H1 (cell line): ENCODE data around the gene DACT1. TPM values are rescaled to one million over a fixed set of nuclear protein-coding genes. Genes with fewer than 3 reads are reported as not detected.

Source experiments
- CTCF ChIA-PET: fragments of 300-600 bp; sonication (Branson Sonifier 250); formaldehyde crosslinking; loops from one replicate; lab custom pipeline; 2021; ENCODE audit not compliant: partially characterized antibody; lab: Charles Lee
- POLR2A ChIA-PET: fragments of 300-600 bp; sonication (Branson Sonifier 250); formaldehyde crosslinking; loops from one replicate; lab custom pipeline; 2021; ENCODE audit warnings: inconsistent platforms; ENCODE audit not compliant: partially characterized antibody; lab: Charles Lee
- DNase-seq, 2 experiments: peaks; one replicate each; pipeline versions ENCODE4 v3.0.0 to v3.0.0-alpha.2; 2010 to 2022; ENCODE audit warnings: low spot score in 2 of 2, low read depth in 1 of 2, mixed read lengths in 1 of 2
- FAIRE-seq: peaks from 2 replicates; lab custom pipeline; 2011; peaks lifted over from hg19 to GRCh38; lab: Jason Lieb, UNC
- H2AFZ ChIP-seq: 2 replicates; pipeline ENCODE4 v1.8.1; 2012; ENCODE audit warnings: low read length, inconsistent platforms
- H2AK5ac ChIP-seq: 2 replicates; pipeline ENCODE4 v1.6.1; 2013; ENCODE audit warnings: low read depth, low read length
- H2BK120ac ChIP-seq: replicated peaks from 2 replicates; pipeline ENCODE3; 2013; ENCODE audit warnings: low read depth, low read length, inconsistent platforms
- H2BK12ac ChIP-seq: 2 replicates; pipeline ENCODE4 v1.6.1; 2013; ENCODE audit warnings: low read depth, low read length
- H2BK15ac ChIP-seq: 2 replicates; pipeline ENCODE4 v1.6.1; 2013; ENCODE audit warnings: low read length
- H2BK20ac ChIP-seq: 2 replicates; pipeline ENCODE4 v1.6.1; 2013; ENCODE audit warnings: low read length
- H2BK5ac ChIP-seq: 2 replicates; pipeline ENCODE4 v1.6.1; 2013; ENCODE audit warnings: low read depth, low read length
- H3K14ac ChIP-seq: 2 replicates; pipeline ENCODE4 v1.6.1; 2013; ENCODE audit warnings: inconsistent platforms; ENCODE audit not compliant: insufficient read length
- H3K18ac ChIP-seq: 2 replicates; pipeline ENCODE4 v1.6.1; 2013; ENCODE audit warnings: low read length; ENCODE audit errors: extremely low read depth
- H3K23ac ChIP-seq: 2 replicates; pipeline ENCODE4 v1.6.1; 2013; ENCODE audit warnings: inconsistent platforms; ENCODE audit not compliant: insufficient read length
- H3K23me2 ChIP-seq: 2 replicates; pipeline ENCODE4 v1.6.1; 2013; ENCODE audit warnings: low read depth, low read length
- H3K27ac ChIP-seq: 2 replicates; pipeline ENCODE4 v1.6.1; 2011; ENCODE audit warnings: low read depth, low read length, inconsistent platforms
- H3K27me3 ChIP-seq, 4 experiments: replicated peaks in 1 of 4; 1 replicate in 1 of 4; 2 replicates in 3 of 4; pipeline versions ENCODE4 v1.6.1 to v1.8.1; 2011 to 2013; ENCODE audit warnings: low read length in 3 of 4, mild to moderate bottlenecking in 3 of 4, inconsistent platforms in 2 of 4, mixed read lengths in 2 of 4, moderate library complexity in 1 of 4; ENCODE audit not compliant: control insufficient read depth in 3 of 4, insufficient read depth in 3 of 4; ENCODE audit errors: extremely low read depth in 1 of 4
- H3K36me3 ChIP-seq, 4 experiments: 2 replicates each; pipeline versions ENCODE4 v1.6.1 to v1.8.1; 2011 to 2013; ENCODE audit warnings: mild to moderate bottlenecking in 4 of 4, low read length in 3 of 4, moderate library complexity in 2 of 4, control low read depth in 1 of 4, inconsistent platforms in 1 of 4; ENCODE audit not compliant: insufficient read depth in 4 of 4, control insufficient read depth in 2 of 4
- H3K4ac ChIP-seq: replicated peaks from 2 replicates; pipeline ENCODE3; 2013; ENCODE audit warnings: low read length, low read depth, mixed read lengths, inconsistent platforms; ENCODE audit not compliant: insufficient read length
- H3K4me1 ChIP-seq, 4 experiments: replicated peaks in 1 of 4; 1 replicate in 1 of 4; 2 replicates in 3 of 4; pipeline versions ENCODE4 v1.6.1 to v1.8.1; 2011 to 2013; ENCODE audit warnings: low read length in 3 of 4, inconsistent platforms in 2 of 4, mixed read lengths in 1 of 4; ENCODE audit not compliant: insufficient read depth in 4 of 4, control insufficient read depth in 3 of 4
- H3K4me2 ChIP-seq, 2 experiments: 2 replicates each; pipeline versions ENCODE4 v1.6.1 to v1.8.1; 2011 to 2013; ENCODE audit warnings: low read depth in 2 of 2, low read length in 2 of 2, control low read depth in 1 of 2, inconsistent platforms in 1 of 2, mild to moderate bottlenecking in 1 of 2; ENCODE audit not compliant: insufficient read depth in 1 of 2
- H3K4me3 ChIP-seq, 4 experiments: fragments of 200-600, 300-600 bp in 1 of 4; sonication (generic), shearing (Covaris generic), sonication (Bioruptor Twin) in 1 of 4; 2 replicates each; pipeline versions ENCODE4 v1.5.1 to v1.8.1; 2011 to 2016; ENCODE audit warnings: low read length in 4 of 4, low read depth in 3 of 4, control low read depth in 2 of 4, inconsistent platforms in 2 of 4, mild to moderate bottlenecking in 2 of 4, mixed read lengths in 1 of 4, moderate library complexity in 1 of 4; ENCODE audit not compliant: insufficient read depth in 2 of 4; ENCODE audit errors: extremely low read depth in 1 of 4
- H3K56ac ChIP-seq: replicated peaks from 2 replicates; pipeline ENCODE3; 2013; ENCODE audit warnings: low read depth, mild to moderate bottlenecking, mixed read lengths, low read length, inconsistent platforms; ENCODE audit not compliant: insufficient read length
- H3K79me1 ChIP-seq: 2 replicates; pipeline ENCODE4 v1.6.1; 2013; ENCODE audit warnings: low read depth, low read length, control low read depth
- H3K79me2 ChIP-seq, 2 experiments: 2 replicates each; pipeline versions ENCODE4 v1.6.1 to v1.8.1; 2012 to 2013; ENCODE audit warnings: low read length in 2 of 2, mild to moderate bottlenecking in 2 of 2, inconsistent platforms in 1 of 2; ENCODE audit not compliant: insufficient read depth in 2 of 2, control insufficient read depth in 1 of 2
- H3K9ac ChIP-seq, 4 experiments: replicated peaks in 1 of 4; 1 replicate in 1 of 4; 2 replicates in 3 of 4; pipeline versions ENCODE4 v1.6.1 to v1.8.1; 2011 to 2013; ENCODE audit warnings: low read depth in 3 of 4, low read length in 3 of 4, control low read depth in 2 of 4, mild to moderate bottlenecking in 2 of 4, moderate library complexity in 2 of 4, inconsistent platforms in 1 of 4; ENCODE audit errors: extremely low read depth in 1 of 4
- H3K9me3 ChIP-seq, 2 experiments: 2 replicates each; pipeline versions ENCODE4 v1.6.1 to v1.8.1; 2012 to 2013; ENCODE audit warnings: mild to moderate bottlenecking in 2 of 2, moderate library complexity in 2 of 2, control low read depth in 1 of 2, inconsistent platforms in 1 of 2, low read depth in 1 of 2, low read length in 1 of 2, mixed read lengths in 1 of 2; ENCODE audit not compliant: insufficient read depth in 2 of 2
- H4K20me1 ChIP-seq, 2 experiments: replicated peaks in 1 of 2; 2 replicates each; pipeline versions ENCODE3 to v1.8.1; 2011 to 2013; ENCODE audit warnings: inconsistent platforms in 2 of 2, low read length in 2 of 2, mild to moderate bottlenecking in 1 of 2; ENCODE audit not compliant: insufficient read depth in 2 of 2, control insufficient read depth in 1 of 2
- H4K5ac ChIP-seq: 2 replicates; pipeline ENCODE4 v1.6.1; 2013; ENCODE audit warnings: low read length, low read depth, mixed read lengths, inconsistent platforms; ENCODE audit not compliant: insufficient read length
- H4K8ac ChIP-seq: 2 replicates; pipeline ENCODE4 v1.8.0; 2013; ENCODE audit warnings: mild to moderate bottlenecking, moderate library complexity, low read length, inconsistent platforms; ENCODE audit not compliant: insufficient read depth; ENCODE audit errors: extremely low read depth
- H4K91ac ChIP-seq: replicated peaks from 2 replicates; pipeline ENCODE3; 2013; ENCODE audit warnings: low read length, mixed read lengths, inconsistent platforms; ENCODE audit not compliant: insufficient read length
- BRCA1 ChIP-seq: IDR thresholded peaks from 2 replicates; pipeline ENCODE4 v1.6.1; 2012; ENCODE audit warnings: low read depth, low read length, improper control_type of control experiment
- EP300 ChIP-seq, 2 experiments: IDR thresholded peaks; 1 replicate in 1 of 2; 2 replicates in 1 of 2; pipeline ENCODE4 v1.6.1; 2011 to 2012; ENCODE audit warnings: low read depth in 2 of 2, low read length in 2 of 2, mild to moderate bottlenecking in 2 of 2, borderline replicate concordance in 1 of 2, inconsistent platforms in 1 of 2, moderate library complexity in 1 of 2
- FOSL1 ChIP-seq: IDR thresholded peaks from 2 replicates; pipeline ENCODE4 v1.6.1; 2011; ENCODE audit warnings: mild to moderate bottlenecking, low read depth, low read length, moderate library complexity; ENCODE audit not compliant: insufficient read depth
- PHF8 ChIP-seq: fragments of 200-600 bp; sonication (generic); conservative IDR thresholded peaks from 2 replicates; pipeline ENCODE4 v1.7.1; 2012; ENCODE audit warnings: low read depth, mild to moderate bottlenecking, inconsistent platforms, low read length, moderate library complexity
- POLR2AphosphoS5 ChIP-seq: IDR thresholded peaks from 2 replicates; pipeline ENCODE4 v1.6.1; 2011; ENCODE audit warnings: low read depth, low read length
- TAF7 ChIP-seq: optimal IDR thresholded peaks from 2 replicates; pipeline ENCODE3; 2011; ENCODE audit warnings: low read depth, mild to moderate bottlenecking, inconsistent platforms, low read length, moderate library complexity, borderline replicate concordance
- TCF12 ChIP-seq: IDR thresholded peaks from 2 replicates; pipeline ENCODE4 v1.6.1; 2011; ENCODE audit warnings: low read depth, mild to moderate bottlenecking, low read length
- WGBS, 2 experiments: shearing (Covaris generic) in 1 of 2; methylation state at CpG; one replicate each; pipeline versions ENCODE4 v1.1.6 to v1.1.7; 2013 to 2015; ENCODE audit warnings: low lambda C conversion rate in 2 of 2, mixed read lengths in 2 of 2, inconsistent platforms in 1 of 2, low coverage in 1 of 2, missing lambda C conversion rate in 1 of 2; ENCODE audit not compliant: insufficient replicate concordance in 2 of 2, insufficient coverage in 1 of 2, insufficient read length in 1 of 2; ENCODE audit errors: extremely low coverage in 1 of 2, missing lambda C conversion rate in 1 of 2; 5-methylcytosine and 5-hydroxymethylcytosine counted together
- polyA plus RNA-seq, 7 experiments: library from polyadenylated mRNA; depleted of rRNA in 3 of 7; stranded (reverse) in 5 of 7; unstranded in 2 of 7; fragments of >200 nt in 5 of 7; fragments of 200-250 nt in 2 of 7; gene quantifications; 1 replicate in 5 of 7; 2 replicates in 1 of 7; 4 replicates in 1 of 7; pipeline versions ENCODE4 v1.2.1 to v1.2.3, GENCODE V29; 2011 to 2013; ENCODE audit warnings: missing spikeins in 2 of 7, mixed read lengths in 2 of 7
- total RNA-seq: library from RNA; stranded (reverse); fragmentation: NEBNext Ultra II Directional; extraction: Animal tissue kit (Norgen Biotek cat#: 25700); gene quantifications from 2 replicates; pipeline ENCODE4 v1.2.1, GENCODE V29; 2021

The DACT1 gene
- total and polyA plus RNA-seq, 2 of the 8 experiments (the other 6 are each of a cell fraction or from before 2014, with no cell fraction given) = 3.2 to 29.8 TPM

DNA sequence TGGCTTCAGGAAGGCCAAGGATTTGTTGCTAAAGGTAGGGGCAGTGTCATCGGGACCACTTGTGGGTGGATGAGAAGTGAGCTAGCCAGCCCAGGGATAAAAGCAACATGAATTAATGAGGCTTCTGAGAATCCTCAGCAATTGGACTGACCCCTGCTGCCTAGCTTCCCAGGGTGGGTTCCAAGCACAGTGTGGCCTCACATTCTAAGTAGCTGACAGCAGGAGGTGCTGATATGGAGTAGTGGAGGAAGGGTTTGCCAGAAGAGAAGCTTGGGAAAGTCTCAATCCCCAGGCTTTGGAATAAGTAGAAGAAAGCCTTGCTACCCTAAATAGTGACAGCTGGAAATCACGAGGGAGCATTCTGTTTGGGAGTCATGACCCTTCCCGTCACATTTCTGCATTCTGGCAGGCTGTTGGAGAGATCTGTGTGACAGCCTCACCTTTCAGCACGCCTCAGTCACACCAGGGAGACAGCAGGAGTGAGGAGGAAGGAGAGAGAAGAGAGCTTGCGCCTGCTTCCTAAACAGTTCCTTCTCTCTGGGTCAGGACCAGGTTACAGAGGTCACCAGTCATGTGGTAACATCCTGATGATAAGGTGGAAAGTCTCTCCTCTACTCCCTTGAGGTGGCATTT lies 31.2 kb downstream of the DACT1 start:
- no peak overlapping the region; the same call in 1 of the 2 replicates for H2BK12ac ChIP-seq
- no peak overlapping the region for H2AK5ac ChIP-seq
- H3K4ac ChIP-seq = no peak overlapping the region
- no peaks in the 10 kb centered on the region for H3K36me3 ChIP-seq
- H2BK120ac ChIP-seq = no peak overlapping the region
- no peak overlapping the region for H4K91ac ChIP-seq
- no peaks in the 10 kb centered on the region for H3K79me2 ChIP-seq
- H3K27me3 ChIP-seq = no peaks in the 10 kb centered on the region
- H3K9me3 ChIP-seq = no peaks in the 10 kb centered on the region
- H3K18ac ChIP-seq = no peak overlapping the region
- no peak overlapping the region for H2BK5ac ChIP-seq
- no peak overlapping the region for H2BK15ac ChIP-seq
- no peak overlapping the region for H3K9ac ChIP-seq
- H3K4me1 ChIP-seq = no peaks in the 10 kb centered on the region; a peak in 1 of 7 replicates
- CTCF ChIA-PET = interaction anchor here (0.5 to 2.1 kb wide), 5 partner anchors 10 to 84 kb away, joined by 3 to 12 read pairs (median 4); no protein-coding TSS in a partner anchor
- H3K23me2 ChIP-seq = no peaks in the 10 kb centered on the region; the same call in 1 of the 2 replicates
- FAIRE-seq (no peak), DNase-seq (no peak)
- no peak overlapping the region for H4K5ac ChIP-seq
- POLR2A ChIA-PET = no interaction called here
- no peaks in the 10 kb centered on the region for H4K20me1 ChIP-seq
- WGBS, 2 experiments = 90% methylated on average over 5 of the region's 5 CpGs; no CpG with 5 or more reads in 1 of the 2 experiments
- no peak overlapping the region for H3K56ac ChIP-seq
- no peak overlapping the region for H3K14ac ChIP-seq
- no peaks in the 10 kb centered on the region for H3K79me1 ChIP-seq
- no peak overlapping the region for H3K4me2 ChIP-seq
- H4K8ac ChIP-seq = no peak overlapping the region
- no peak for TF ChIP-seq POLR2AphosphoS5
- no peak for TF ChIP-seq TCF12
- no peak for TF ChIP-seq FOSL1
- no peak for TF ChIP-seq TAF7
- TF ChIP-seq PHF8 = no peak
- TF ChIP-seq BRCA1 = no peak
- TF ChIP-seq EP300 (IDR thresholded peaks at IDR 0.05; ENCODE audit: borderline replicate concordance in 1 of 2, low read depth in 2 of 2, low read length in 2 of 2) = no peak
- no peak overlapping the region for H3K23ac ChIP-seq
- no peak overlapping the region for H3K27ac ChIP-seq
- H3K4me3 ChIP-seq = no peak overlapping the region
- H2BK20ac ChIP-seq = no peak overlapping the region
- no peak overlapping the region for H2AFZ ChIP-seq
